Karpas-422 (cell line): Measurements from ENCODE around the gene KRIT1. TPM values are rescaled to one million over a fixed set of nuclear protein-coding genes. Genes with fewer than 3 reads are reported as not detected.
A peak's percentile ranks its signal among the peaks of the same experiment; 100 is the strongest.
"Not testable (repeated sequence)": the region's sequence is repeated elsewhere in the genome, so short reads cannot be mapped to it uniquely, and the experiment has no call there.

Source experiments
- DNase-seq: peaks from one replicate; pipeline ENCODE4 v3.0.0-alpha.2; 2015
- H2AFZ ChIP-seq: fragments of 200-600 bp; sonication (generic); 2 replicates; pipeline ENCODE4 v1.6.1; 2014; ENCODE audit warnings: antibody characterized with exemption, low read length, mixed read lengths
- H3K27ac ChIP-seq: fragments of 200-600 bp; sonication (generic); 2 replicates; pipeline ENCODE4 v1.5.1; 2014; ENCODE audit warnings: mild to moderate bottlenecking, low read length, moderate library complexity
- H3K27me3 ChIP-seq: fragments of 200-600 bp; sonication (generic); 2 replicates; pipeline ENCODE4 v1.6.1; 2014; ENCODE audit warnings: low read length, mixed read lengths
- H3K36me3 ChIP-seq: fragments of 200-600 bp; sonication (generic); 2 replicates; pipeline ENCODE4 v1.6.1; 2014; ENCODE audit warnings: low read length, mixed read lengths; ENCODE audit not compliant: insufficient read depth
- H3K4me1 ChIP-seq: fragments of 200-600 bp; sonication (generic); 2 replicates; pipeline ENCODE4 v1.6.1; 2014; ENCODE audit warnings: mild to moderate bottlenecking, low read length, mixed read lengths
- H3K4me2 ChIP-seq: fragments of 200-600 bp; sonication (generic); 2 replicates; pipeline ENCODE4 v1.6.1; 2014; ENCODE audit warnings: low read length, low read depth, mild to moderate bottlenecking; ENCODE audit not compliant: poor library complexity, severe bottlenecking
- H3K4me3 ChIP-seq: fragments of 200-600 bp; sonication (generic); 2 replicates; pipeline ENCODE4 v1.5.1; 2014; ENCODE audit warnings: mild to moderate bottlenecking, antibody characterized with exemption, low read length, mixed read lengths
- H3K79me2 ChIP-seq: fragments of 200-600 bp; sonication (generic); 2 replicates; pipeline ENCODE4 v1.6.1; 2014; ENCODE audit warnings: mild to moderate bottlenecking, low read length, mixed read lengths
- H3K9ac ChIP-seq: fragments of 200-600 bp; sonication (generic); 2 replicates; pipeline ENCODE4 v1.6.0; 2014; ENCODE audit warnings: low read length
- H3K9me2 ChIP-seq: fragments of 200-600 bp; sonication (generic), shearing (Covaris generic); replicated peaks from 2 replicates; pipeline ENCODE4 v1.6.0; 2014; ENCODE audit warnings: mild to moderate bottlenecking, low read length, moderate library complexity; ENCODE audit not compliant: insufficient read depth
- H3K9me3 ChIP-seq: fragments of 300-700, 200-600 bp; sonication (generic); 2 replicates; pipeline ENCODE4 v1.6.1; 2014; ENCODE audit warnings: low read length, mixed read lengths
- H4K20me1 ChIP-seq: fragments of 200-600 bp; sonication (generic); 2 replicates; pipeline ENCODE4 v1.6.1; 2014; ENCODE audit warnings: mild to moderate bottlenecking, antibody characterized with exemption, low read length, low read depth; ENCODE audit not compliant: insufficient read depth
- total RNA-seq: library from RNA; depleted of rRNA; stranded (reverse); fragments of >200 nt; shearing (Covaris generic); gene quantifications from 2 replicates; pipeline ENCODE4 v1.2.3, GENCODE V29; 2014; ENCODE audit warnings: low replicate concordance

KRIT1 gene
- total RNA-seq, 1 experiment from 2014 or later, result 91.1 TPM

- peaks cover 26% of the 10 kb centered on the region for H3K9me3 ChIP-seq
- H3K9ac ChIP-seq, result no peak overlapping the region
- no peak overlapping the region for H2AFZ ChIP-seq
- H3K27ac ChIP-seq, result no peak overlapping the region
- H3K4me1 ChIP-seq, result no peaks in the 10 kb centered on the region
- no peaks in the 10 kb centered on the region for H3K9me2 ChIP-seq
- H3K4me2 ChIP-seq, result no peak overlapping the region
- DNase-seq, result no peak
- no peak overlapping the region for H3K4me3 ChIP-seq
- peaks cover 41% of the 10 kb centered on the region for H3K79me2 ChIP-seq
- no peaks in the 10 kb centered on the region for H3K27me3 ChIP-seq
- peaks cover 91% of the 10 kb centered on the region for H3K36me3 ChIP-seq
- no peaks in the 10 kb centered on the region for H4K20me1 ChIP-seq
Observed at GRCh38 chr7:92205987-92206386, 39.7 kb downstream of the KRIT1 start.

GRCh38 chr7:92200791-92201190, 44.9 kb downstream of the KRIT1 start:
- no peaks in the 10 kb centered on the region for H3K9me2 ChIP-seq
- no peaks in the 10 kb centered on the region for H3K27me3 ChIP-seq
- no peaks in the 10 kb centered on the region for H3K4me1 ChIP-seq
- peaks cover under 1% of the 10 kb centered on the region for H3K79me2 ChIP-seq
- DNase-seq, result no peak
- H4K20me1 ChIP-seq, result no peaks in the 10 kb centered on the region
- H3K36me3 ChIP-seq, result peaks cover 71% of the 10 kb centered on the region
- no peak overlapping the region for H3K9ac ChIP-seq
- no peak overlapping the region for H3K27ac ChIP-seq
- no peaks in the 10 kb centered on the region; the same call in 1 of the 2 replicates for H3K9me3 ChIP-seq
- no peak overlapping the region for H3K4me3 ChIP-seq
- H2AFZ ChIP-seq, result no peak overlapping the region
- H3K4me2 ChIP-seq, result no peak overlapping the region

- Histone ChIP-seq H3K9me2 (no peaks in the 10 kb centered on the region), H3K36me3 (peaks cover 21% of the 10 kb centered on the region), H4K20me1 (no peaks in the 10 kb centered on the region), H3K4me3 (no peak overlapping the region), H3K79me2 (no peaks in the 10 kb centered on the region), H3K4me1 (no peaks in the 10 kb centered on the region), H3K27me3 (no peaks in the 10 kb centered on the region), H3K27ac (no peak overlapping the region), H3K4me2 (no peak overlapping the region), H3K9me3 (peaks cover 18% of the 10 kb centered on the region), H3K9ac (no peak overlapping the region), H2AFZ (no peak overlapping the region)
- DNase-seq, result no peak
Observed at GRCh38 chr7:92192326-92192725, 53.4 kb downstream of the KRIT1 start.

GRCh38 chr7:92189246-92189645, 56.5 kb downstream of the KRIT1 start:
- not testable (repeated sequence) for H3K79me2 ChIP-seq, H3K27me3 ChIP-seq, H3K9ac ChIP-seq, H3K4me1 ChIP-seq, H2AFZ ChIP-seq, DNase-seq, H4K20me1 ChIP-seq, H3K4me3 ChIP-seq, H3K9me2 ChIP-seq, H3K36me3 ChIP-seq, H3K4me2 ChIP-seq, H3K27ac ChIP-seq
- peaks cover 18% of the 10 kb centered on the region for H3K9me3 ChIP-seq

GRCh38 chr7:92184294-92184693, 61.4 kb downstream of the KRIT1 start:
- not testable (repeated sequence) for DNase-seq, H3K27ac ChIP-seq, H4K20me1 ChIP-seq, H3K27me3 ChIP-seq, H3K9me3 ChIP-seq, H2AFZ ChIP-seq, H3K4me3 ChIP-seq, H3K36me3 ChIP-seq, H3K4me2 ChIP-seq, H3K9me2 ChIP-seq, H3K9ac ChIP-seq, H3K79me2 ChIP-seq
- peaks cover 11% of the 10 kb centered on the region for H3K4me1 ChIP-seq

- Histone ChIP-seq H3K4me2 (no peak within 1 kb of the TSS), H3K4me1 (peaks cover 11% of the 10 kb centered on the region), H3K9me3 (peaks cover 5% of the 10 kb centered on the region; the same call in 1 of the 2 replicates), H3K9me2 (no peaks in the 10 kb centered on the region), H3K27me3 (no peaks in the 10 kb centered on the region), H3K4me3 (no peak within 1 kb of the TSS), H3K27ac (no peak within 1 kb of the TSS), H3K36me3 (no peaks in the 10 kb centered on the region), H2AFZ (no peak within 1 kb of the TSS), H4K20me1 (no peaks in the 10 kb centered on the region), H3K9ac (no peak within 1 kb of the TSS), H3K79me2 (no peaks in the 10 kb centered on the region)
- DNase-seq, result peak; percentile 47
Observed at GRCh38 chr7:92178928-92179924, 66.5 kb downstream of the KRIT1 start, which contains the start of gene LRRD1. Gene LRRD1, minus strand, starts transcription at chr7:92179142. Its CDS starts 13,940 bp downstream, at chr7:92165202.

DNA sequence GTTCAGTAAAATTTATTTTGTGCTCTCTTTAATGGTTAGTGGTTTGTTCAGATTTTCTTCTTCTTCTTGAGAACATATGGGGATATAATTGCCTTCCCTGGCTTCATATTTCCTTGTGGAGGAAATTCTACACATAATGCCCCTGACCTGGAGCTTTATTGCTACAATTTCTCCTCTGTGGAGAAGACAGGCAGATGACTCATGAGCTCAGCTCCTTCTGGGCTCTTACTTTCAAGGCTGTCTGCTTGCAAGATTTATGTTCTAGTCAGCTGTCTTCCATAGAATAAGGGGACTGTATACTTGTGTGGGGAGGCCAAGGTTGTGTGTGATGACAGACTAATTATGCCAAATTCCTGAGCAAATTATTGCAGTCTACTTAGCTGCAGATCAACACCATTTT, 68.4 kb downstream of the KRIT1 start:
- Histone ChIP-seq H3K27ac (no peak overlapping the region), H3K9ac (no peak overlapping the region), H2AFZ (no peak overlapping the region), H3K4me2 (no peak overlapping the region), H3K9me2 (no peaks in the 10 kb centered on the region), H3K27me3 (no peaks in the 10 kb centered on the region), H4K20me1 (no peaks in the 10 kb centered on the region), H3K4me3 (no peak overlapping the region), H3K36me3 (no peaks in the 10 kb centered on the region), H3K4me1 (peaks cover 11% of the 10 kb centered on the region), H3K9me3 (0 out of 2 replicates have a peak, but pooled peaks cover 2% of the 10 kb centered on the region), H3K79me2 (no peaks in the 10 kb centered on the region)
- no peak for DNase-seq

GRCh38 chr7:92169529-92169928, 76.2 kb downstream of the KRIT1 start:
- H2AFZ ChIP-seq, H3K9me3 ChIP-seq, H3K79me2 ChIP-seq, H3K9me2 ChIP-seq, H4K20me1 ChIP-seq, DNase-seq, H3K36me3 ChIP-seq, H3K27ac ChIP-seq, H3K4me1 ChIP-seq, H3K9ac ChIP-seq, H3K4me3 ChIP-seq, H3K4me2 ChIP-seq, H3K27me3 ChIP-seq: not testable (repeated sequence)
